ENCODE data around the gene TULP4. TPM values are rescaled to one million over a fixed set of nuclear protein-coding genes. Genes with fewer than 3 reads are reported as not detected.
A peak's percentile ranks its signal among the peaks of the same experiment; 100 is the strongest.

TULP4 gene
- total RNA-seq, 1 experiment from 2014 or later: 64.6 TPM

GRCh38 chr6:158413028-158413427 is 100.8 kb downstream of the TULP4 start:
- no peak overlapping the region for H3K4ac ChIP-seq (ENCODE audit: low read depth, low read length)
- no peak overlapping the region for H3K18ac ChIP-seq (ENCODE audit: insufficient read length, low read depth, low read length)
- no peak overlapping the region for H2BK120ac ChIP-seq (ENCODE audit: low read depth, low read length, poor library complexity, severe bottlenecking)
- H3K56ac ChIP-seq (ENCODE audit: insufficient read length, low read depth, low read length): no peak overlapping the region
- no peak overlapping the region for H2BK20ac ChIP-seq (ENCODE audit: low read depth, low read length, poor library complexity, severe bottlenecking)
- no peak overlapping the region for H3K27ac ChIP-seq (ENCODE audit: insufficient read length, low read depth, low read length)
- H2BK5ac ChIP-seq (ENCODE audit: insufficient read length, low read length): no peak overlapping the region
- Mint-ChIP-seq H3K27ac (peak overlapping the region in 2 of 3 experiments; percentile 5 to 54; a peak in 1 of 7 replicates), H3K4me1 (peaks cover 15 to 18% of the 10 kb centered on the region in 2 experiments), H3K4me3 (no peak overlapping the region), H3K9me3 (no peaks in the 10 kb centered on the region), H3K36me3 (ENCODE audit: insufficient read depth in 1 of 3, low read depth in 3 of 3) (peaks cover 0 to 24% (median 8%) of the 10 kb centered on the region in 3 experiments; a peak in 4 of 7 replicates), H3K27me3 (ENCODE audit: low read depth) (no peaks in the 10 kb centered on the region)
- no peak overlapping the region for H3K9ac ChIP-seq (ENCODE audit: extremely low read depth, insufficient read length, low read length)
- H3T11ph ChIP-seq (ENCODE audit: low read length): no peak overlapping the region
- H4K91ac ChIP-seq (ENCODE audit: insufficient read length, low read depth, low read length): no peak overlapping the region
- no peak overlapping the region; the same call in 1 of the 2 replicates for H3K14ac ChIP-seq (ENCODE audit: insufficient read depth, low read length)
- no CpG with 5 or more reads among the region's 16 CpGs for WGBS (ENCODE audit: extremely low coverage, insufficient read length, low lambda C conversion rate)
- no peaks in the 10 kb centered on the region for H3K4me1 ChIP-seq (ENCODE audit: insufficient read depth, low read length)
- TF ChIP-seq CTCF (conservative IDR thresholded peaks at IDR 0.05): no peak
- no peaks in the 10 kb centered on the region for H4K20me1 ChIP-seq (ENCODE audit: control insufficient read depth, insufficient read depth, insufficient read length)
- H3K23ac ChIP-seq (ENCODE audit: insufficient read length, low read depth, low read length): no peak overlapping the region
- no peak overlapping the region for H2BK15ac ChIP-seq (ENCODE audit: low read depth, low read length)
- no peak overlapping the region for H4K8ac ChIP-seq (replicated peaks; ENCODE audit: insufficient read length, low read depth, low read length)
- no peaks in the 10 kb centered on the region for H3K27me3 ChIP-seq (ENCODE audit: insufficient read depth, low read length)
- H3K79me1 ChIP-seq (ENCODE audit: insufficient read depth, low read depth, low read length, poor library complexity, severe bottlenecking): no peaks in the 10 kb centered on the region
- no peak overlapping the region for H3K4me2 ChIP-seq (ENCODE audit: insufficient read depth, insufficient read length, low read length)
- no peaks in the 10 kb centered on the region for H3K79me2 ChIP-seq (ENCODE audit: insufficient read depth, low read length)
- H2AFZ ChIP-seq (ENCODE audit: low read length): no peak overlapping the region
- no peak overlapping the region for H2BK12ac ChIP-seq (ENCODE audit: insufficient read length, low read depth, low read length)
- no peaks in the 10 kb centered on the region for H3K23me2 ChIP-seq (ENCODE audit: insufficient read length, low read depth, low read length, poor library complexity, severe bottlenecking)
- no peak for DNase-seq
- H3K9me3 ChIP-seq (ENCODE audit: control insufficient read depth, low read depth, low read length): no peaks in the 10 kb centered on the region
- H4K5ac ChIP-seq (ENCODE audit: insufficient read length, low read depth, low read length): no peak overlapping the region
- no peak overlapping the region for H2AK5ac ChIP-seq (ENCODE audit: insufficient read length, low read length)

All from H9 (cell line).